H1 (cell line): ENCODE measurements around the gene CCDC184.

Experiments
- BRCA1 ChIP-seq: IDR thresholded peaks from 2 replicates; pipeline ENCODE4 v1.6.1; 2012; ENCODE audit warnings: low read depth, low read length, improper control_type of control experiment
- CHD1 ChIP-seq: IDR thresholded peaks from 2 replicates; pipeline ENCODE4 v1.6.1; 2012; ENCODE audit warnings: low read depth, low read length, improper control_type of control experiment
- CTCF ChIP-seq, 3 experiments: IDR thresholded peaks; 1 replicate in 2 of 3; 2 replicates in 1 of 3; pipeline versions ENCODE4 v1.5.1 to v1.6.1; 2011; ENCODE audit warnings: low read length in 3 of 3, mild to moderate bottlenecking in 3 of 3, inconsistent platforms in 2 of 3, low read depth in 1 of 3, moderate library complexity in 1 of 3; ENCODE audit not compliant: insufficient read depth in 1 of 3; ENCODE audit errors: control extremely low read depth in 1 of 3
- EZH2 ChIP-seq: fragments of 200-600 bp; sonication (generic); IDR thresholded peaks from 2 replicates; pipeline ENCODE4 v1.7.1; 2012; ENCODE audit warnings: low read depth, mild to moderate bottlenecking, moderate library complexity, low read length, inconsistent platforms; ENCODE audit not compliant: severe bottlenecking
- MAFK ChIP-seq: IDR thresholded peaks from 2 replicates; pipeline ENCODE4 v1.6.1; 2012; ENCODE audit warnings: low read depth, mild to moderate bottlenecking, improper control_type of control experiment, low read length
- RAD21 ChIP-seq, 2 experiments: IDR thresholded peaks in 1 of 2; conservative IDR thresholded peaks in 1 of 2; 2 replicates each; pipeline ENCODE4 v1.6.1; 2011; ENCODE audit warnings: low read depth in 2 of 2, low read length in 2 of 2, improper control_type of control experiment in 1 of 2, inconsistent platforms in 1 of 2, mild to moderate bottlenecking in 1 of 2, moderate library complexity in 1 of 2

- TF ChIP-seq BRCA1: no peak
- TF ChIP-seq CHD1: no peak
- no peak for TF ChIP-seq CTCF (IDR thresholded peaks at IDR 0.05; ENCODE audit: control extremely low read depth in 1 of 3, insufficient read depth in 1 of 3, low read depth in 1 of 3, low read length in 3 of 3)
- TF ChIP-seq RAD21 (IDR thresholded peaks at IDR 0.05 in 1 of 2, conservative IDR thresholded peaks at IDR 0.05 in 1 of 2; ENCODE audit: low read depth in 2 of 2, low read length in 2 of 2): no peak
- no peak for TF ChIP-seq MAFK
- TF ChIP-seq EZH2: no peak
These were observed 18.1 kb downstream of the CCDC184 start for GRCh38 chr12:48201516-48201915.
